22Rv1 (cell line): ENCODE data around the gene EEF1AKMT1.

Source experiments
- CTCF ChIP-seq: fragments of 450-650 bp; IDR thresholded peaks from 2 replicates; pipeline ENCODE4 v1.5.1; 2017; ENCODE audit warnings: mild to moderate bottlenecking
- ZFX ChIP-seq: fragments of 450-650 bp; IDR thresholded peaks from 2 replicates; pipeline ENCODE4 v1.6.1; 2017; ENCODE audit warnings: antibody characterized with exemption, borderline replicate concordance

- TF ChIP-seq CTCF (no peak), ZFX (no peak)
Measured at GRCh38 chr13:20711301-20712044, 62.3 kb downstream of the EEF1AKMT1 start.
